Measurements from ENCODE around the gene N4BP2L2. TPM values are rescaled to one million over a fixed set of nuclear protein-coding genes. Genes with fewer than 3 reads are reported as not detected.

The N4BP2L2 gene
- total and polyA plus RNA-seq, 2 of the 13 experiments (the other 11 are each of a cell fraction or from before 2014, with no cell fraction given) = 58.9 to 81.2 TPM

DNA sequence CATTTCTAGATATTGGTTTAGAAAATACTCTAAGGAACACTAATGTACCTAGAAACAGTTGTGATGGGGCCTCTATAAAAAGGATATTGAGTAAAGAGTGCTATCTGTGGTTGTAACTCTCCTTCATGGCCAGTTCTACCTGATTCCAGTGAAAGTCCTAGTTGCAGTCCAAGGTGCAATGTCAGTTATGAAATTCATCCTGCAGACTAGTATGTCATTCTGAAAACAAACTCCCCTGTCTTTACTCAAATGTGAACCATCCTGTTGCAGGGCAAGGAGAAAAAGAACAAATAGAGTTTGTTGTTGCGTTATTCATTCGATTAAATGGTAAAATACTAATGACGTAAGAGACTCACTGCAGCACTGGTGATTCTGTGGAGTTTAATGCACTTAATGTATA is 92.4 kb downstream of the N4BP2L2 start (continued):
- TF ChIP-seq ARID5B (CRISPR knock-in tag; IDR thresholded peaks at IDR 0.05) = peak; percentile 92
- no peak for TF ChIP-seq ATM (IDR thresholded peaks at IDR 0.05; ENCODE audit: borderline replicate concordance)
- TF ChIP-seq ZNF790 (CRISPR knock-in tag; IDR thresholded peaks at IDR 0.05; ENCODE audit: borderline replicate concordance) = no peak
- TF ChIP-seq ZNF501 (CRISPR knock-in tag; IDR thresholded peaks at IDR 0.05) = no peak
- TF ChIP-seq MAFG (CRISPR knock-in tag; IDR thresholded peaks at IDR 0.05) = no peak
- TF ChIP-seq TMF1 (CRISPR knock-in tag; IDR thresholded peaks at IDR 0.05; ENCODE audit: low read depth) = no peak
- TF ChIP-seq NFIB (CRISPR knock-in tag; IDR thresholded peaks at IDR 0.05; ENCODE audit: borderline replicate concordance) = no peak
- no peak for TF ChIP-seq ATF3 (CRISPR knock-in tag; IDR thresholded peaks at IDR 0.05)
- no peak for TF ChIP-seq ZXDC (CRISPR knock-in tag; IDR thresholded peaks at IDR 0.05)
- TF ChIP-seq ZNF576 (CRISPR knock-in tag; IDR thresholded peaks at IDR 0.05) = no peak
- no peak for TF ChIP-seq KLF11 (CRISPR knock-in tag; IDR thresholded peaks at IDR 0.05)
- TF ChIP-seq ATF7 (IDR thresholded peaks at IDR 0.05) = peak; percentile 85
- TF ChIP-seq ATF7 (CRISPR knock-in tag; IDR thresholded peaks at IDR 0.05) = no peak
- TF ChIP-seq ELF4 (CRISPR knock-in tag; IDR thresholded peaks at IDR 0.05; ENCODE audit: borderline replicate concordance) = no peak
- no peak for TF ChIP-seq HCFC1 (IDR thresholded peaks at IDR 0.05; ENCODE audit: low read depth, low read length)
- TF ChIP-seq DNMT1 (CRISPR knock-in tag; IDR thresholded peaks at IDR 0.05) = no peak
- TF ChIP-seq SSRP1 (CRISPR knock-in tag; IDR thresholded peaks at IDR 0.05) = no peak; the same call in 1 of the 2 replicates
- TF ChIP-seq, protein P1, sequence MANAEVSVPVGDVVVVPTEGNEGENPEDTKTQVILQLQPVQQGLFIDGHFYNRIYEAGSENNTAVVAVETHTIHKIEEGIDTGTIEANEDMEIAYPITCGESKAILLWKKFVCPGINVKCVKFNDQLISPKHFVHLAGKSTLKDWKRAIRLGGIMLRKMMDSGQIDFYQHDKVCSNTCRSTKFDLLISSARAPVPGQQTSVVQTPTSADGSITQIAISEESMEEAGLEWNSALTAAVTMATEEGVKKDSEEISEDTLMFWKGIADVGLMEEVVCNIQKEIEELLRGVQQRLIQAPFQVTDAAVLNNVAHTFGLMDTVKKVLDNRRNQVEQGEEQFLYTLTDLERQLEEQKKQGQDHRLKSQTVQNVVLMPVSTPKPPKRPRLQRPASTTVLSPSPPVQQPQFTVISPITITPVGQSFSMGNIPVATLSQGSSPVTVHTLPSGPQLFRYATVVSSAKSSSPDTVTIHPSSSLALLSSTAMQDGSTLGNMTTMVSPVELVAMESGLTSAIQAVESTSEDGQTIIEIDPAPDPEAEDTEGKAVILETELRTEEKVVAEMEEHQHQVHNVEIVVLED (CRISPR knock-in tag; IDR thresholded peaks at IDR 0.05; ENCODE audit: borderline replicate concordance) = no peak
- TF ChIP-seq NFE2L1 (CRISPR knock-in tag; IDR thresholded peaks at IDR 0.05; ENCODE audit: borderline replicate concordance) = no peak
- no peak for TF ChIP-seq BCLAF1 (IDR thresholded peaks at IDR 0.05)
